Measurements from ENCODE around the gene CTSW. TPM values are rescaled to one million over a fixed set of nuclear protein-coding genes. Genes with fewer than 3 reads are reported as not detected.

CTSW gene
- total RNA-seq, 1 donor from 2014 or later, result 17.2 TPM

DNA sequence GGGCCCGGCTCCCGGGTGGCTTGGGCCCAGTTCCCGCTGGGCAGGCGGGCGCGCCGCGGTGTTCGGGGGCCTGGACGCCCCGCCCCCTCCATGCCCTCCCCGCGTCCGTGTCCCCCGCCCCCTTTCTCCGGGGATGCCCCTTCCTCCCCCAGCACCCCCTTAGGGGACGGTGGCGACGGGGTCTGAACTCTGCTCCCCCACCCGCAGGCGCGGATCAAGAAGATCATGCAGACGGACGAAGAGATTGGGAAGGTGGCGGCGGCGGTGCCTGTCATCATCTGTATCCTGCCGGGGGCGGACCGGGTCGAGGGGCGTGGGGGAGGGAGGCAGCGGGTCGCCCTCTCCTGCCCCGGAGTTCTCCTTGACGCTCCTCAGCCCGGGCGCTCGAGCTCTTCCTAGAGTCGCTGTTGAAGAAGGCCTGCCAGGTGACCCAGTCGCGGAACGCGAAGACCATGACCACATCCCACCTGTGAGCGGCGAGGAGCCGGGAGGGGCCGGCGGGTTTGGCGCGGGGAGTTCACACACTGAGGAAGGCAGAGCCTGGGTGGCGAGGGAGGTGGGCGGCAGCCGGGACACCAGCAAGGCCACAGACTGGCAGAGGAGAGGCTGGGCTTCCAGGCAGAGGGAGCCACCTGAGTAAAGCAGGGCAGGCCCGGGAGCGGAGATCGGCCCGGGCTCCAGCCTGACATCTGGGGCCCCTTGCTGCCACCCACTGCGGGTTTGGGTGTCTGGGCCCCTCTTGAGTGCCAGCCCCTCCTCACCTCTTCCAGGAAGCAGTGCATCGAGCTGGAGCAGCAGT lies 40.1 kb downstream of the CTSW start:
- H3K27me3 ChIP-seq, result no peaks in the 10 kb centered on the region

DNA sequence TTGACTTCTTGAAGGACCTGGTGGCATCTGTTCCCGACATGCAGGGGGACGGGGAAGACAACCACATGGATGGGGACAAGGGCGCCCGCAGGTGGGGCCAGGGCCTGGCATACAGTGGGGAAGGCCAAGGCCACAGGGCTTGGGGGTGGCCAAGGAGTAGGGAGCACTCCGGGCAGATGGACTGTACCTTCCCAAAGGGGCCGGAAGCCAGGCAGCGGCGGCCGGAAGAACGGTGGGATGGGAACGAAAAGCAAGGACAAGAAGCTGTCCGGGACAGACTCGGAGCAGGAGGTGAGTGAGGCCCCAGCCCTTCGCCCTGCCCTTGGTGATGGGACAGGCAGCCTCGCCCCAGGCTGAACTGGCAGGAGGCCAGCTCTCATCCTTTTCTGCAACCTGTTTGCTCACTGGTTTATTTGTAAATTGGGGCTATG lies 40.8 kb downstream of the CTSW start:
- peak; percentile 67 for DNase-seq
- Histone ChIP-seq H3K27ac (peak overlapping the region; percentile 81), H3K9me3 (no peaks in the 10 kb centered on the region), H3K27me3 (no peaks in the 10 kb centered on the region), H3K4me1 (peaks cover 40% of the 10 kb centered on the region), H3K4me3 (peak overlapping the region; percentile 98), H3K36me3 (peaks cover 16% of the 10 kb centered on the region)
- intact Hi-C loops (cut with DNase I), result loop anchor here (10.0 kb wide), 1 partner anchor 54 kb away; no protein-coding TSS in a partner anchor
- no peak for ATAC-seq
- no peak for TF ChIP-seq CTCF (IDR thresholded peaks at IDR 0.05)

More for the DNA sequence above, 40.1 kb downstream of the CTSW start:
- no peaks in the 10 kb centered on the region for H3K9me3 ChIP-seq
- H3K4me1 ChIP-seq, result peaks cover 47% of the 10 kb centered on the region
- H3K36me3 ChIP-seq, result peaks cover 16% of the 10 kb centered on the region
- intact Hi-C loops (cut with DNase I), result loop anchor here (10.0 kb wide), 1 partner anchor 55 kb away; no protein-coding TSS in a partner anchor
- DNase-seq (no peak), ATAC-seq (peak; percentile 42)
- H3K4me3 ChIP-seq, result peak overlapping the region; percentile 98
- H3K27ac ChIP-seq, result peak overlapping the region; percentile 81
- TF ChIP-seq CTCF (IDR thresholded peaks at IDR 0.05), result no peak

DNA sequence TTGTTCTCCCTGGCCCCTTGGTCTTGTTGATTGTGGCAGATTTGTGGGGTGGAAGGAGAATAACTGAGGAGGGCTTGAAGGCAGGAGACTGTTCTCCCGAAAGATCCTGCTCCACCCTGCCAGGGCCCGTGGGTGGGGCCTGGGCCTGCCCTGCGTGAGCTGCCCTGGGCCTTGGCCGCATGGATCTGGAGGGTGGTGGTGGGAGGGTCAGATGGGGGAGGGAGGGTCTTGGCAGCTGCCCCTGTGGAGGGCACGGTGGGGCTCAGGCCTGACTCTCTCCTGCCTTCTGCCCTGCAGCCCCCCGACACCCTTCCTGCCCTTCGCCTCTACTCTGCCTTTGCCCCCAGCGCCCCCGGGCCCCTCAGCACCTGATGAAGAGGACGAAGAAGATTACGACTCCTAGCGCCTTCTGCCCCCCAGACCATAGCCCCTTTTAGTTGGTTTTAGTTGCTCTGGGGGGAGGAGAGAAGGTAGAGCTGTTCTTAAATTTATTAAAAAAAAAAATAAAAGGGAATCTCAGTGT lies 41.5 kb downstream of the CTSW start:
- Histone ChIP-seq H3K27me3 (no peaks in the 10 kb centered on the region), H3K4me1 (peaks cover 33% of the 10 kb centered on the region), H3K4me3 (no peak overlapping the region), H3K9me3 (no peaks in the 10 kb centered on the region), H3K36me3 (peaks cover 16% of the 10 kb centered on the region), H3K27ac (no peak overlapping the region)
- no peak for TF ChIP-seq CTCF (IDR thresholded peaks at IDR 0.05)
- intact Hi-C loops (cut with DNase I), result loop anchor here (10.0 kb wide), 1 partner anchor 54 kb away; no protein-coding TSS in a partner anchor
- DNase-seq, result no peak
- ATAC-seq, result no peak

DNA sequence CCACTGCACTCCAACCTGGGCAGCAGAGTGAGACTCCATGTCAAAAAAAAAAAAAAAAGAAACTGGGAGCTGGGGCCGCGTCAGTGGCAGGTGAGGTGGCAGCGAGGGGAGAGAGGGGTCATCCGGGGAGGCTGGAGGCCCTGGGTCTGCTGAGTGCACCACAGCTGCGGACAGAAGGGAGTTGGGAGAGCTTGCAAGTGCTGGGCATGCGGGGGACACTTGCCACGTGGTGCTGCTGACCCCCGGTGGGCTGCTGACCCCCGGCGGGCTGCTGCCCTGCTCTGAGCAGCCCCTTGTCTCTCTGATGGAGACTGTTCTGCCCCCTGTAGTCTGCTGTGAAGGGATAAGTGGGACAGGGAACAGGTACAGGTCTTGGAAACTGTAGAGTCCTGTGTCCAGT lies 42.2 kb downstream of the CTSW start:
- intact Hi-C loops (cut with DNase I), result loop anchor here (10.0 kb wide), 1 partner anchor 53 kb away; no protein-coding TSS in a partner anchor
- no peaks in the 10 kb centered on the region for H3K9me3 ChIP-seq
- H3K27ac ChIP-seq, result no peak overlapping the region
- no peak for TF ChIP-seq CTCF (IDR thresholded peaks at IDR 0.05)
- H3K4me3 ChIP-seq, result no peak overlapping the region
- H3K4me1 ChIP-seq, result peaks cover 26% of the 10 kb centered on the region
- DNase-seq, result no peak
- H3K36me3 ChIP-seq, result peaks cover 16% of the 10 kb centered on the region
- ATAC-seq, result no peak
- H3K27me3 ChIP-seq, result no peaks in the 10 kb centered on the region

GRCh38 chr11:65922565-65922964 lies 42.9 kb downstream of the CTSW start:
- ATAC-seq, result no peak
- Histone ChIP-seq H3K9me3 (no peaks in the 10 kb centered on the region), H3K36me3 (peaks cover 16% of the 10 kb centered on the region), H3K27ac (no peak overlapping the region), H3K4me3 (no peak overlapping the region), H3K27me3 (no peaks in the 10 kb centered on the region), H3K4me1 (peaks cover 19% of the 10 kb centered on the region)
- no peak for TF ChIP-seq CTCF (IDR thresholded peaks at IDR 0.05)
- intact Hi-C loops (cut with DNase I), result loop anchor here (10.0 kb wide), 1 partner anchor 52 kb away; no protein-coding TSS in a partner anchor
- no peak for DNase-seq

All from upper lobe of right lung (tissue), 1 donor.